A549 (cell line): Measurements from ENCODE around the gene VCL. TPM values are rescaled to one million over a fixed set of nuclear protein-coding genes. Genes with fewer than 3 reads are reported as not detected.
A peak's percentile ranks its signal among the peaks of the same experiment; 100 is the strongest.

Experiments
- ATAC-seq, 2 experiments: fragments of 200-7000 bp in 1 of 2; fragments of >200 bp in 1 of 2; cut with Nextera tagmentation in 1 of 2; cut with Tn5 transposase in 1 of 2; 3 replicates each; pipeline versions ENCODE4 v1.8.0 to v1.9.1; 2018 to 2020; ENCODE audit warnings: mild to moderate bottlenecking in 1 of 2, moderate library complexity in 1 of 2
- CTCF ChIA-PET: fragments of 300-600 bp; sonication (Branson Sonifier 250); formaldehyde crosslinking; extraction: SDS; loops from one replicate; lab custom pipeline; 2021; ENCODE audit warnings: antibody characterized with exemption, inconsistent platforms; lab: Yijun Ruan, JAX
- POLR2A ChIA-PET: fragments of 350-600 bp; formaldehyde crosslinking; extraction: SDS; loops from one replicate; lab custom pipeline; 2021; ENCODE audit warnings: antibody characterized with exemption, inconsistent platforms; lab: Yijun Ruan, JAX
- DNase-seq, 2 experiments: peaks; one replicate each; pipeline versions ENCODE4 v3.0.0 to v3.0.0-alpha.2; 2011 to 2016; ENCODE audit warnings: low read depth in 1 of 2, low spot score in 1 of 2
- FAIRE-seq: peaks from 2 replicates; lab custom pipeline; 2011; peaks lifted over from hg19 to GRCh38; lab: Jason Lieb, UNC
- H3K27ac ChIP-seq, 2 experiments: fragments of >200 bp; sonication (Bioruptor Twin); formaldehyde crosslinking; 3 replicates each; pipeline ENCODE4 v1.5.1; 2016 to 2017
- H3K4me1 ChIP-seq: fragments of >200 bp; sonication (Bioruptor Twin); formaldehyde crosslinking; 3 replicates; pipeline ENCODE4 v1.6.1; 2016
- H3K4me2 ChIP-seq: fragments of >200 bp; sonication (Bioruptor Twin); formaldehyde crosslinking; 3 replicates; pipeline ENCODE4 v1.6.1; 2016
- H3K4me3 ChIP-seq: fragments of >200 bp; sonication (Bioruptor Twin); formaldehyde crosslinking; 3 replicates; pipeline ENCODE4 v1.5.1; 2016
- H3K9me3 ChIP-seq: fragments of >200 bp; sonication (Bioruptor Twin); formaldehyde crosslinking; 3 replicates; pipeline ENCODE4 v1.6.1; 2016
- ATOH8 ChIP-seq: fragments of 250-450 bp; sonication (Bioruptor Pico); IDR thresholded peaks from 2 replicates; pipeline ENCODE4 v1.5.0; 2020; ENCODE audit warnings: low read depth, mild to moderate bottlenecking, moderate library complexity
- CBX2 ChIP-seq: fragments of 200-600 bp; sonication (generic); IDR thresholded peaks from 2 replicates; pipeline ENCODE4 v1.6.1; 2016; ENCODE audit warnings: low read depth, mild to moderate bottlenecking, borderline replicate concordance
- CBX8 ChIP-seq: fragments of 200-600 bp; sonication (generic); IDR thresholded peaks from 2 replicates; pipeline ENCODE4 v1.6.1; 2016
- CHD4 ChIP-seq: fragments of 200-600 bp; sonication (generic); IDR thresholded peaks from 2 replicates; pipeline ENCODE4 v1.6.1; 2016; ENCODE audit warnings: antibody characterized with exemption, mild to moderate bottlenecking, borderline replicate concordance
- E2F6 ChIP-seq: IDR thresholded peaks from 2 replicates; pipeline ENCODE4 v1.6.1; 2012; ENCODE audit warnings: low read depth, borderline replicate concordance
- ELK1 ChIP-seq: fragments of 150-350 bp; IDR thresholded peaks from 2 replicates; pipeline ENCODE4 v1.6.1; 2014; ENCODE audit warnings: low read depth, mild to moderate bottlenecking, low read length
- EP300 ChIP-seq, 2 experiments: fragments of >200 bp; sonication (Bioruptor Twin); formaldehyde crosslinking; IDR thresholded peaks; 2 replicates in 1 of 2; 3 replicates in 1 of 2; pipeline ENCODE4 v1.6.1; 2016 to 2017
- ESRRA ChIP-seq: fragments of 150-350 bp; IDR thresholded peaks from 2 replicates; pipeline ENCODE4 v1.6.1; 2014; ENCODE audit warnings: mild to moderate bottlenecking, low read length, borderline replicate concordance
- FOSB ChIP-seq: fragments of 250-450 bp; sonication (Bioruptor Pico); IDR thresholded peaks from 2 replicates; pipeline ENCODE4 v1.5.0; 2020; ENCODE audit warnings: mild to moderate bottlenecking, moderate library complexity
- FOXS1 ChIP-seq: fragments of 250-450 bp; sonication (Bioruptor Pico); IDR thresholded peaks from 2 replicates; pipeline ENCODE4 v1.5.0; 2020; ENCODE audit warnings: mild to moderate bottlenecking, moderate library complexity
- GATA3 ChIP-seq: IDR thresholded peaks from 2 replicates; pipeline ENCODE4 v1.6.1; 2012; ENCODE audit warnings: borderline replicate concordance
- HMGXB4 ChIP-seq: fragments of 250-450 bp; sonication (Bioruptor Pico); IDR thresholded peaks from 2 replicates; pipeline ENCODE4 v1.5.0; 2021; ENCODE audit warnings: mild to moderate bottlenecking, moderate library complexity, borderline replicate concordance
- HOXB5 ChIP-seq: fragments of 250-450 bp; sonication (Bioruptor Pico); IDR thresholded peaks from 2 replicates; pipeline ENCODE4 v1.5.0; 2020; ENCODE audit warnings: mild to moderate bottlenecking, moderate library complexity
- JUNB ChIP-seq: fragments of >200 bp; sonication (Bioruptor Twin); formaldehyde crosslinking; IDR thresholded peaks from 2 replicates; pipeline ENCODE4 v1.6.1; 2016
- MAZ ChIP-seq: fragments of 150-350 bp; IDR thresholded peaks from 2 replicates; pipeline ENCODE4 v1.6.1; 2014; ENCODE audit warnings: antibody characterized with exemption, low read depth, low read length, borderline replicate concordance
- MYC ChIP-seq: IDR thresholded peaks from 2 replicates; pipeline ENCODE4 v1.6.1; 2012; ENCODE audit warnings: mild to moderate bottlenecking, inconsistent platforms, low read length, improper control_type of control experiment, borderline replicate concordance
- NFE2L2 ChIP-seq: fragments of 150-350 bp; conservative IDR thresholded peaks from 2 replicates; pipeline ENCODE4 v1.6.1; 2014; ENCODE audit warnings: low read length
- NR3C1 ChIP-seq: fragments of >200 bp; sonication (Bioruptor Twin); formaldehyde crosslinking; IDR thresholded peaks from 3 replicates; pipeline ENCODE4 v1.6.1; 2017
- PHF8 ChIP-seq: fragments of 200-600 bp; sonication (generic); IDR thresholded peaks from 2 replicates; pipeline ENCODE4 v1.6.1; 2016; ENCODE audit warnings: low read depth, mild to moderate bottlenecking, antibody characterized with exemption, moderate library complexity, borderline replicate concordance
- POLR2A ChIP-seq: IDR thresholded peaks from 2 replicates; pipeline ENCODE4 v1.6.1; 2012; ENCODE audit warnings: mild to moderate bottlenecking, low read length
- RARB ChIP-seq: fragments of 250-450 bp; sonication (Bioruptor Pico); IDR thresholded peaks from 2 replicates; pipeline ENCODE4 v1.8.0; 2021; ENCODE audit warnings: mild to moderate bottlenecking, moderate library complexity
- RCOR1 ChIP-seq: fragments of 150-350 bp; IDR thresholded peaks from 2 replicates; pipeline ENCODE4 v1.6.1; 2014; ENCODE audit warnings: antibody characterized with exemption, low read length, low read depth
- RNF2 ChIP-seq: fragments of 200-600 bp; sonication (generic); IDR thresholded peaks from 2 replicates; pipeline ENCODE4 v1.6.1; 2016; ENCODE audit warnings: low read depth, mild to moderate bottlenecking, antibody characterized with exemption, moderate library complexity, borderline replicate concordance
- TP53 ChIP-seq: fragments of 250-450 bp; sonication (Bioruptor Pico); IDR thresholded peaks from 2 replicates; pipeline ENCODE4 v1.5.0; 2021; ENCODE audit warnings: mild to moderate bottlenecking, moderate library complexity
- USF2 ChIP-seq: fragments of 450-650 bp; IDR thresholded peaks from 2 replicates; pipeline ENCODE4 v1.6.1; 2014; ENCODE audit warnings: antibody characterized with exemption
- ZC3H11A ChIP-seq: fragments of 450-650 bp; IDR thresholded peaks from 2 replicates; pipeline ENCODE4 v1.6.1; 2014; ENCODE audit warnings: antibody characterized with exemption, mild to moderate bottlenecking
- ZNF302 ChIP-seq: fragments of 250-450 bp; sonication (Bioruptor Pico); IDR thresholded peaks from 2 replicates; pipeline ENCODE4 v1.9.0; 2021; ENCODE audit warnings: inconsistent platforms, mild to moderate bottlenecking, moderate library complexity
- WGBS: methylation state at CpG from one replicate; pipeline ENCODE4 v1.1.6; 2017; ENCODE audit errors: missing lambda C conversion rate; 5-methylcytosine and 5-hydroxymethylcytosine counted together
- polyA plus RNA-seq, 4 experiments: library from polyadenylated mRNA; depleted of rRNA in 3 of 4; stranded (reverse); fragments of >200 nt; fragmentation: RNase III in 1 of 4; extraction: RNeasy Plus Mini Kit Qiagen cat#74134 plus additional on column Dnase treatment in 1 of 4; gene quantifications; 2 replicates in 3 of 4; 3 replicates in 1 of 4; pipeline ENCODE4 v1.2.3, GENCODE V29; 2011 to 2017

Gene VCL
- polyA plus RNA-seq, 2 of the 4 experiments (the other 2 are of a cell fraction) = 101 to 112 TPM

GRCh38 chr10:73954737-73955136, 43.2 kb upstream of the VCL start:
- 93% methylated on average over 2 of the region's 2 CpGs for WGBS
- Histone ChIP-seq H3K4me3 (no peak overlapping the region), H3K4me1 (peaks cover 13% of the 10 kb centered on the region; the same call in 2 of the 3 replicates), H3K9me3 (no peaks in the 10 kb centered on the region), H3K4me2 (no peak overlapping the region), H3K27ac (no peak overlapping the region)
- ATAC-seq = no peak
- POLR2A ChIA-PET = no interaction called here
- no peak for FAIRE-seq
- no peak for TF ChIP-seq MYC
- no peak for DNase-seq
- CTCF ChIA-PET = interaction anchor here (4.2 to 5.9 kb wide), 2 partner anchors 13 to 66 kb away, joined by 52 to 70 read pairs; no protein-coding TSS in a partner anchor

GRCh38 chr10:73955719-73956118, 42.2 kb upstream of the VCL start:
- peak overlapping the region in 1 of 2 experiments; percentile 27; a peak in 1 of 6 replicates for H3K27ac ChIP-seq
- DNase-seq (no peak), ATAC-seq (no peak), FAIRE-seq (no peak)
- H3K4me3 ChIP-seq = no peak overlapping the region
- peaks cover 13% of the 10 kb centered on the region; the same call in 2 of the 3 replicates for H3K4me1 ChIP-seq
- TF ChIP-seq CBX2 = no peak
- TF ChIP-seq PHF8 = no peak
- TF ChIP-seq HMGXB4 (CRISPR knock-in tag) = no peak
- no peak for TF ChIP-seq ATOH8 (CRISPR knock-in tag)
- TF ChIP-seq ZNF302 (CRISPR knock-in tag) = no peak
- TF ChIP-seq ESRRA = no peak
- TF ChIP-seq CBX8 = no peak
- no peak for TF ChIP-seq NR3C1
- TF ChIP-seq POLR2A = no peak
- TF ChIP-seq USF2 = no peak
- TF ChIP-seq NFE2L2 = no peak
- WGBS = 84% methylated on average over 2 of the region's 2 CpGs
- CTCF ChIA-PET = interaction anchor here (1.6 to 5.9 kb wide), 8 partner anchors 11 to 76 kb away, joined by 3 to 70 read pairs (median 10); no protein-coding TSS in a partner anchor
- H3K4me2 ChIP-seq = no peak overlapping the region
- POLR2A ChIA-PET = no interaction called here
- H3K9me3 ChIP-seq = no peaks in the 10 kb centered on the region

GRCh38 chr10:73956476-73957359, 41.2 kb upstream of the VCL start:
- 79% methylated on average over 9 of the region's 9 CpGs for WGBS
- no peak for TF ChIP-seq JUNB
- no peak for TF ChIP-seq ATOH8 (CRISPR knock-in tag)
- no peak for TF ChIP-seq FOSB (CRISPR knock-in tag)
- no peak for TF ChIP-seq FOXS1
- TF ChIP-seq TP53 (CRISPR knock-in tag) = no peak
- no peak for TF ChIP-seq E2F6
- no peak for TF ChIP-seq RARB
- TF ChIP-seq RCOR1 = no peak
- no peak for TF ChIP-seq RNF2
- no peak for TF ChIP-seq EP300 (IDR thresholded peaks at IDR 0.05)
- TF ChIP-seq CHD4 = no peak
- TF ChIP-seq GATA3 = no peak
- no peak for TF ChIP-seq MAZ
- TF ChIP-seq ELK1 = no peak
- TF ChIP-seq ZC3H11A = no peak
- no peak for TF ChIP-seq MYC
- TF ChIP-seq HOXB5 = no peak

More at GRCh38 chr10:73956476-73957359, 41.2 kb upstream of the VCL start:
- ATAC-seq (peak; percentile 26 to 57; a peak in 3 of 6 replicates), FAIRE-seq (no peak), DNase-seq (no peak)
- CTCF ChIA-PET = interaction anchor here (0.7 to 5.9 kb wide), 28 partner anchors 9 to 169 kb away, joined by 3 to 70 read pairs (median 4); partner anchors contain the start of gene VCL
- POLR2A ChIA-PET = no interaction called here
- no peaks in the 10 kb centered on the region for H3K9me3 ChIP-seq
- H3K4me3 ChIP-seq = no peak overlapping the region
- H3K4me2 ChIP-seq = no peak overlapping the region
- peak overlapping the region; percentile 29 to 30; a peak in 4 of 6 replicates for H3K27ac ChIP-seq
- H3K4me1 ChIP-seq = peaks cover 13% of the 10 kb centered on the region; the same call in 2 of the 3 replicates
